Activated CD8-positive, alpha-beta T cell treated with anti-CD3 and anti-CD28 coated beads for 36 hours (primary cell): Measurements from ENCODE around the gene RNF213. TPM values are rescaled to one million over a fixed set of nuclear protein-coding genes. Genes with fewer than 3 reads are reported as not detected.
"Not testable (repeated sequence)": the region's sequence is repeated elsewhere in the genome, so short reads cannot be mapped to it uniquely, and the experiment has no call there.

Experiments
- ATAC-seq: fragments of 200-7000 bp; cut with Tn5 transposase; one replicate; pipeline ENCODE4 v1.10.0; 2021; ENCODE audit warnings: mild to moderate bottlenecking, moderate library complexity
- CTCF ChIA-PET: fragments of 350-600 bp; sonication (Branson Sonifier 250); formaldehyde crosslinking; loops from one replicate; lab custom pipeline; 2021; ENCODE audit warnings: antibody characterized with exemption; lab: Charles Lee
- POLR2A ChIA-PET: fragments of 350-600 bp; sonication (Branson Sonifier 250); formaldehyde crosslinking; loops from one replicate; lab custom pipeline; 2021; ENCODE audit warnings: antibody characterized with exemption; lab: Charles Lee
- DNase-seq: peaks from one replicate; pipeline ENCODE4 v3.0.0-alpha.2; 2020
- H3K27ac Mint-ChIP-seq: one replicate; pipeline ENCODE4 v1.8.0; 2021; ENCODE audit warnings: mild to moderate bottlenecking, mixed read lengths
- H3K27me3 Mint-ChIP-seq: one replicate; pipeline ENCODE4 v1.8.0; 2021; ENCODE audit warnings: mixed read lengths
- H3K36me3 Mint-ChIP-seq: one replicate; pipeline ENCODE4 v1.8.0; 2021; ENCODE audit warnings: low read depth, mixed read lengths
- H3K4me1 Mint-ChIP-seq: one replicate; pipeline ENCODE4 v1.8.0; 2021; ENCODE audit warnings: low read depth, mixed read lengths
- H3K4me3 Mint-ChIP-seq: one replicate; pipeline ENCODE4 v1.8.0; 2021; ENCODE audit warnings: mild to moderate bottlenecking, moderate library complexity, mixed read lengths
- H3K9me3 Mint-ChIP-seq: one replicate; pipeline ENCODE4 v1.8.0; 2021; ENCODE audit warnings: mixed read lengths
- CTCF ChIP-seq: fragments of 200-600 bp; IDR thresholded peaks from one replicate; pipeline ENCODE4 v1.8.0; 2022; ENCODE audit warnings: antibody characterized with exemption, mild to moderate bottlenecking
- intact Hi-C: fragments of 100-400 bp; cut with micrococcal nuclease; formaldehyde crosslinking; loops from one replicate; pipeline ENCODE4 v1.10.0; 2022
- total RNA-seq, 2 experiments: library from RNA; stranded (reverse); gene quantifications; one replicate each; pipeline ENCODE4 v1.2.3, GENCODE V29; 2021

The RNF213 gene
- total RNA-seq, 2 experiments from 2014 or later = 131 to 142 TPM

GRCh38 chr17:80237386-80237785 lies 23.3 kb upstream of the RNF213 start:
- ChIA-PET CTCF (interaction anchor here (1.1 to 2.0 kb wide), 3 partner anchors 17 to 229 kb away, joined by 4 to 5 read pairs (median 4); no protein-coding TSS in a partner anchor), POLR2A (interaction anchor here (0.8 to 1.6 kb wide), 2 partner anchors 8 to 18 kb away, joined by 3 to 4 read pairs; no protein-coding TSS in a partner anchor)
- intact Hi-C loops = no loop called here
- no peak overlapping the region for H3K4me3 Mint-ChIP-seq
- no peak for TF ChIP-seq CTCF
- H3K36me3 Mint-ChIP-seq = peaks cover 25% of the 10 kb centered on the region
- DNase-seq (no peak), ATAC-seq (no peak)
- no peaks in the 10 kb centered on the region for H3K27me3 Mint-ChIP-seq
- H3K27ac Mint-ChIP-seq = no peak overlapping the region
- no peaks in the 10 kb centered on the region for H3K4me1 Mint-ChIP-seq
- peaks cover 9% of the 10 kb centered on the region for H3K9me3 Mint-ChIP-seq

- no peak for ATAC-seq
- Mint-ChIP-seq H3K9me3 (no peaks in the 10 kb centered on the region), H3K27ac (no peak overlapping the region), H3K4me1 (no peaks in the 10 kb centered on the region), H3K36me3 (peaks cover 6% of the 10 kb centered on the region), H3K4me3 (no peak overlapping the region), H3K27me3 (no peaks in the 10 kb centered on the region)
- ChIA-PET CTCF (no interaction called here), POLR2A (interaction anchor here (1.0 kb wide), 1 partner anchor 16 kb away, joined by 3 read pairs; no protein-coding TSS in a partner anchor)
- DNase-seq = no peak
- no peak for TF ChIP-seq CTCF
- intact Hi-C loops = no loop called here
Observed at GRCh38 chr17:80242505-80242904, 18.1 kb upstream of the RNF213 start.

- Mint-ChIP-seq H3K9me3 (no peaks in the 10 kb centered on the region), H3K27me3 (no peaks in the 10 kb centered on the region), H3K4me1 (no peaks in the 10 kb centered on the region), H3K36me3 (no peaks in the 10 kb centered on the region), H3K27ac (no peak overlapping the region), H3K4me3 (no peak overlapping the region)
- POLR2A ChIA-PET = no interaction called here
- no peak for TF ChIP-seq CTCF
- DNase-seq = no peak
- CTCF ChIA-PET = interaction anchor here (1.1 kb wide), 1 partner anchor 9 kb away, joined by 3 read pairs; no protein-coding TSS in a partner anchor
- intact Hi-C loops = no loop called here
- ATAC-seq = no peak
Observed at GRCh38 chr17:80243526-80244433, 16.9 kb upstream of the RNF213 start.

- H3K9me3 Mint-ChIP-seq, H3K4me1 Mint-ChIP-seq, ATAC-seq, POLR2A ChIA-PET, H3K4me3 Mint-ChIP-seq, H3K27me3 Mint-ChIP-seq, intact Hi-C loops, H3K36me3 Mint-ChIP-seq, H3K27ac Mint-ChIP-seq, DNase-seq: not testable (repeated sequence)
- CTCF ChIA-PET = interaction anchor here (1.1 kb wide), 1 partner anchor 9 kb away, joined by 3 read pairs; no protein-coding TSS in a partner anchor
Observed at GRCh38 chr17:80244448-80244847, 16.2 kb upstream of the RNF213 start.

- ChIA-PET POLR2A (interaction anchor here (1.0 kb wide), 2 partner anchors 8 to 27 kb away, joined by 3 read pairs; no protein-coding TSS in a partner anchor), CTCF (no interaction called here)
- no peak for ATAC-seq
- TF ChIP-seq CTCF = no peak
- Mint-ChIP-seq H3K9me3 (no peaks in the 10 kb centered on the region), H3K36me3 (no peaks in the 10 kb centered on the region), H3K4me1 (no peaks in the 10 kb centered on the region), H3K27ac (no peak overlapping the region), H3K27me3 (no peaks in the 10 kb centered on the region), H3K4me3 (no peak overlapping the region)
- intact Hi-C loops = no loop called here
- DNase-seq = no peak
Observed at GRCh38 chr17:80244871-80245509, 15.7 kb upstream of the RNF213 start.
